H9 (cell line): ENCODE measurements around the gene RRAS. TPM values are rescaled to one million over a fixed set of nuclear protein-coding genes. Genes with fewer than 3 reads are reported as not detected.

Experiments
- DNase-seq: peaks from one replicate; pipeline ENCODE4 v3.0.0-alpha.2; 2017
- H2AFZ ChIP-seq: one replicate; pipeline ENCODE4 v1.6.1; 2013; ENCODE audit warnings: mild to moderate bottlenecking, low read length, control low read depth, moderate library complexity
- H2AK5ac ChIP-seq: 2 replicates; pipeline ENCODE4 v1.6.1; 2013; ENCODE audit warnings: low read length, control low read depth, mixed read lengths; ENCODE audit not compliant: insufficient read length
- H2BK120ac ChIP-seq: one replicate; pipeline ENCODE4 v1.6.1; 2013; ENCODE audit warnings: low read depth, mild to moderate bottlenecking, low read length, control low read depth, inconsistent platforms; ENCODE audit not compliant: poor library complexity, severe bottlenecking
- H2BK12ac ChIP-seq: 2 replicates; pipeline ENCODE4 v1.6.1; 2013; ENCODE audit warnings: low read length, control low read depth, mixed read lengths, low read depth; ENCODE audit not compliant: insufficient read length
- H2BK15ac ChIP-seq: 2 replicates; pipeline ENCODE4 v1.6.1; 2013; ENCODE audit warnings: low read depth, low read length, control low read depth
- H2BK20ac ChIP-seq: one replicate; pipeline ENCODE4 v1.6.1; 2013; ENCODE audit warnings: low read depth, mild to moderate bottlenecking, low read length, control low read depth, inconsistent platforms; ENCODE audit not compliant: poor library complexity, severe bottlenecking
- H2BK5ac ChIP-seq: 2 replicates; pipeline ENCODE4 v1.6.1; 2013; ENCODE audit warnings: low read length, control low read depth, mixed read lengths; ENCODE audit not compliant: insufficient read length
- H3K14ac ChIP-seq: 2 replicates; pipeline ENCODE4 v1.6.1; 2013; ENCODE audit warnings: low read length, control low read depth; ENCODE audit not compliant: insufficient read depth
- H3K18ac ChIP-seq: 2 replicates; pipeline ENCODE4 v1.6.1; 2013; ENCODE audit warnings: low read depth, mild to moderate bottlenecking, mixed read lengths, low read length, control low read depth; ENCODE audit not compliant: insufficient read length
- H3K23ac ChIP-seq: 2 replicates; pipeline ENCODE4 v1.6.1; 2013; ENCODE audit warnings: low read length, control low read depth, mixed read lengths, low read depth; ENCODE audit not compliant: insufficient read length
- H3K23me2 ChIP-seq: 2 replicates; pipeline ENCODE4 v1.6.1; 2013; ENCODE audit warnings: low read depth, mild to moderate bottlenecking, mixed read lengths, low read length, control low read depth; ENCODE audit not compliant: insufficient read length, poor library complexity, severe bottlenecking
- H3K27ac ChIP-seq: 2 replicates; pipeline ENCODE4 v1.5.1; 2013; ENCODE audit warnings: low read length, control low read depth, mixed read lengths, low read depth; ENCODE audit not compliant: insufficient read length
- H3K27me3 ChIP-seq: 2 replicates; pipeline ENCODE4 v1.6.1; 2013; ENCODE audit warnings: low read length, control low read depth, inconsistent platforms; ENCODE audit not compliant: insufficient read depth
- H3K4ac ChIP-seq: 2 replicates; pipeline ENCODE4 v1.6.1; 2013; ENCODE audit warnings: low read depth, mild to moderate bottlenecking, control low read depth, inconsistent platforms, low read length, moderate library complexity
- H3K4me1 ChIP-seq: 2 replicates; pipeline ENCODE4 v1.6.1; 2013; ENCODE audit warnings: low read length, control low read depth, inconsistent platforms; ENCODE audit not compliant: insufficient read depth
- H3K4me2 ChIP-seq: 2 replicates; pipeline ENCODE4 v1.6.1; 2013; ENCODE audit warnings: low read length, control low read depth, mixed read lengths; ENCODE audit not compliant: insufficient read length, insufficient read depth
- H3K56ac ChIP-seq: 2 replicates; pipeline ENCODE4 v1.6.1; 2013; ENCODE audit warnings: low read depth, mild to moderate bottlenecking, mixed read lengths, low read length, control low read depth; ENCODE audit not compliant: insufficient read length
- H3K79me1 ChIP-seq: 2 replicates; pipeline ENCODE4 v1.6.1; 2013; ENCODE audit warnings: low read depth, mild to moderate bottlenecking, moderate library complexity, low read length, control low read depth, inconsistent platforms; ENCODE audit not compliant: insufficient read depth, poor library complexity, severe bottlenecking
- H3K79me2 ChIP-seq: 2 replicates; pipeline ENCODE4 v1.6.1; 2013; ENCODE audit warnings: low read length, control low read depth, inconsistent platforms; ENCODE audit not compliant: insufficient read depth
- H3K9ac ChIP-seq: 2 replicates; pipeline ENCODE4 v1.6.1; 2013; ENCODE audit warnings: low read length, control low read depth, mixed read lengths; ENCODE audit not compliant: insufficient read length; ENCODE audit errors: extremely low read depth
- H3K9me3 ChIP-seq: one replicate; pipeline ENCODE4 v1.6.1; 2013; ENCODE audit warnings: low read depth, low read length, inconsistent platforms; ENCODE audit not compliant: control insufficient read depth
- H3T11ph ChIP-seq: one replicate; pipeline ENCODE4 v1.6.1; 2013; ENCODE audit warnings: mild to moderate bottlenecking, low read length, control low read depth, inconsistent platforms
- H4K20me1 ChIP-seq: one replicate; pipeline ENCODE4 v1.6.1; 2013; ENCODE audit not compliant: control insufficient read depth, insufficient read length, insufficient read depth
- H4K5ac ChIP-seq: 2 replicates; pipeline ENCODE4 v1.6.1; 2013; ENCODE audit warnings: low read depth, mild to moderate bottlenecking, mixed read lengths, low read length, control low read depth; ENCODE audit not compliant: insufficient read length
- H4K8ac ChIP-seq: replicated peaks from 2 replicates; pipeline ENCODE4 v1.6.1; 2013; ENCODE audit warnings: low read length, control low read depth, mixed read lengths, low read depth; ENCODE audit not compliant: insufficient read length
- H4K91ac ChIP-seq: 2 replicates; pipeline ENCODE4 v1.6.1; 2013; ENCODE audit warnings: low read depth, mild to moderate bottlenecking, moderate library complexity, mixed read lengths, low read length, control low read depth; ENCODE audit not compliant: insufficient read length
- H3K27ac Mint-ChIP-seq, 3 experiments: 2 replicates in 2 of 3; 3 replicates in 1 of 3; pipeline ENCODE4 v1.8.0; 2020 to 2021; ENCODE audit warnings: mixed read lengths in 3 of 3, mild to moderate bottlenecking in 1 of 3, moderate library complexity in 1 of 3
- H3K27me3 Mint-ChIP-seq: 2 replicates; pipeline ENCODE4 v1.8.0; 2021; ENCODE audit warnings: low read depth, mild to moderate bottlenecking, moderate library complexity, mixed read lengths
- H3K36me3 Mint-ChIP-seq, 3 experiments: 2 replicates in 2 of 3; 3 replicates in 1 of 3; pipeline ENCODE4 v1.8.0; 2020 to 2021; ENCODE audit warnings: low read depth in 3 of 3, mixed read lengths in 3 of 3; ENCODE audit not compliant: insufficient read depth in 1 of 3
- H3K4me1 Mint-ChIP-seq, 2 experiments: 2 replicates each; pipeline ENCODE4 v1.8.0; 2020; ENCODE audit warnings: mixed read lengths in 2 of 2
- H3K4me3 Mint-ChIP-seq, 2 experiments: 2 replicates in 1 of 2; 3 replicates in 1 of 2; pipeline ENCODE4 v1.8.0; 2020 to 2021; ENCODE audit warnings: mild to moderate bottlenecking in 2 of 2, mixed read lengths in 2 of 2, moderate library complexity in 1 of 2
- H3K9me3 Mint-ChIP-seq, 2 experiments: 2 replicates in 1 of 2; 3 replicates in 1 of 2; pipeline ENCODE4 v1.8.0; 2020; ENCODE audit warnings: mild to moderate bottlenecking in 2 of 2, mixed read lengths in 2 of 2, moderate library complexity in 1 of 2
- CTCF ChIP-seq: fragments of 200-600 bp; sonication (generic); conservative IDR thresholded peaks from 3 replicates; pipeline ENCODE4 v1.8.0; 2021; ENCODE audit warnings: antibody characterized with exemption, mild to moderate bottlenecking
- WGBS: extraction: QIAGEN DNeasy Blood & Tissue Kit; methylation state at CpG from one replicate; pipeline ENCODE4 v1.1.7; 2013; ENCODE audit warnings: missing lambda C conversion rate, low lambda C conversion rate, mixed read lengths; ENCODE audit not compliant: insufficient read length; ENCODE audit errors: extremely low coverage; 5-methylcytosine and 5-hydroxymethylcytosine counted together
- total RNA-seq: library from RNA; stranded (reverse); gene quantifications from 2 replicates; pipeline ENCODE4 v1.2.1, GENCODE V29; 2021

RRAS gene
- total RNA-seq, 1 experiment from 2014 or later, result 9.9 TPM

- Histone ChIP-seq H2AK5ac (no peak overlapping the region), H3K79me2 (no peaks in the 10 kb centered on the region), H3K14ac (no peak overlapping the region), H2BK5ac (no peak overlapping the region), H2BK120ac (no peak overlapping the region), H2AFZ (no peak overlapping the region), H3K18ac (no peak overlapping the region), H3K9me3 (no peaks in the 10 kb centered on the region), H3K27me3 (no peaks in the 10 kb centered on the region), H2BK20ac (no peak overlapping the region), H4K91ac (no peak overlapping the region), H4K5ac (no peak overlapping the region), H3K56ac (no peak overlapping the region), H3K79me1 (no peaks in the 10 kb centered on the region), H4K20me1 (no peaks in the 10 kb centered on the region), H3T11ph (no peak overlapping the region), H2BK15ac (no peak overlapping the region), H3K27ac (no peak overlapping the region), H3K4ac (no peak overlapping the region), H4K8ac (no peak overlapping the region), H3K4me1 (no peaks in the 10 kb centered on the region), H3K23ac (no peak overlapping the region), H2BK12ac (no peak overlapping the region), H3K23me2 (no peaks in the 10 kb centered on the region), H3K9ac (no peak overlapping the region), H3K4me2 (no peak overlapping the region)
- Mint-ChIP-seq H3K36me3 (peaks cover 53 to 91% (median 90%) of the 10 kb centered on the region in 3 experiments), H3K27me3 (no peaks in the 10 kb centered on the region), H3K4me3 (no peak overlapping the region; a peak in 1 of 5 replicates), H3K27ac (peak overlapping the region in 2 of 3 experiments; percentile 53 to 92; a peak in 3 of 7 replicates), H3K4me1 (peaks cover 19 to 22% of the 10 kb centered on the region in 2 experiments), H3K9me3 (peaks cover 7% of the 10 kb centered on the region in 2 experiments; a peak in 4 of 5 replicates)
- no peak for TF ChIP-seq CTCF
- no CpG with 5 or more reads among the region's 22 CpGs for WGBS
- no peak for DNase-seq
Observed at GRCh38 chr19:49657493-49658138, 17.7 kb upstream of the RRAS start.
